ENCODE data around the gene DPF3. TPM values are rescaled to one million over a fixed set of nuclear protein-coding genes. Genes with fewer than 3 reads are reported as not detected.

DPF3 gene
- total RNA-seq, 1 experiment from 2014 or later = 0.31 TPM

DNA sequence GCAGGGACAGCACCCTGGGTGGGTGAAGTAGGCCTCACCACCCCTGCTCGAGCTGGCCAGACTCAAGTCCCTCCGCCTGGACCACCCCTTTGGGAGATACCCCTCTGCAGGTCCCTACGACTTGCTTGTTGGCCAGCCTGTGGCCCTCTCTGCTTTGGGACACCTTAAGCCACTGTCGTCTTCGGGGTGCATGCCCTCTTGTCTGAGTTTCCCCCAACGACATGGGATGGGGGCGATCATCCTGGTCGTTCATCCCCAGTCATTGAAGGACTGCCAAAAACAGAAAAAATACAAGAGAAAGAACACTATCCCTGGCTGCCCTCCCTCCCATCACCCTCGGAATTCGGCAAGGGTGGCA, 151.1 kb downstream of the DPF3 start:
- Mint-ChIP-seq H3K4me1 (peaks cover 13% of the 10 kb centered on the region), H3K4me3 (no peak overlapping the region), H3K27me3 (ENCODE audit: low read depth) (no peaks in the 10 kb centered on the region; the same call in 1 of the 2 replicates), H3K36me3 (peaks cover 2% of the 10 kb centered on the region), H3K27ac (no peak overlapping the region), H3K9me3 (peaks cover 3% of the 10 kb centered on the region)
- ATAC-seq (no peak), DNase-seq (ENCODE audit: low spot score) (no peak)
- CTCF ChIA-PET = interaction anchor here (1.1 kb wide), 1 partner anchor 15 kb away, joined by 4 read pairs; no protein-coding TSS in a partner anchor
- POLR2A ChIA-PET = no interaction called here
- TF ChIP-seq, protein P1, sequence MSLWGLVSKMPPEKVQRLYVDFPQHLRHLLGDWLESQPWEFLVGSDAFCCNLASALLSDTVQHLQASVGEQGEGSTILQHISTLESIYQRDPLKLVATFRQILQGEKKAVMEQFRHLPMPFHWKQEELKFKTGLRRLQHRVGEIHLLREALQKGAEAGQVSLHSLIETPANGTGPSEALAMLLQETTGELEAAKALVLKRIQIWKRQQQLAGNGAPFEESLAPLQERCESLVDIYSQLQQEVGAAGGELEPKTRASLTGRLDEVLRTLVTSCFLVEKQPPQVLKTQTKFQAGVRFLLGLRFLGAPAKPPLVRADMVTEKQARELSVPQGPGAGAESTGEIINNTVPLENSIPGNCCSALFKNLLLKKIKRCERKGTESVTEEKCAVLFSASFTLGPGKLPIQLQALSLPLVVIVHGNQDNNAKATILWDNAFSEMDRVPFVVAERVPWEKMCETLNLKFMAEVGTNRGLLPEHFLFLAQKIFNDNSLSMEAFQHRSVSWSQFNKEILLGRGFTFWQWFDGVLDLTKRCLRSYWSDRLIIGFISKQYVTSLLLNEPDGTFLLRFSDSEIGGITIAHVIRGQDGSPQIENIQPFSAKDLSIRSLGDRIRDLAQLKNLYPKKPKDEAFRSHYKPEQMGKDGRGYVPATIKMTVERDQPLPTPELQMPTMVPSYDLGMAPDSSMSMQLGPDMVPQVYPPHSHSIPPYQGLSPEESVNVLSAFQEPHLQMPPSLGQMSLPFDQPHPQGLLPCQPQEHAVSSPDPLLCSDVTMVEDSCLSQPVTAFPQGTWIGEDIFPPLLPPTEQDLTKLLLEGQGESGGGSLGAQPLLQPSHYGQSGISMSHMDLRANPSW (CRISPR knock-in tag; conservative IDR thresholded peaks at IDR 0.05; ENCODE audit: low read depth) = no peak
- TF ChIP-seq NFE2L1 (CRISPR knock-in tag; IDR thresholded peaks at IDR 0.05) (no peak), NR2C2 (CRISPR knock-in tag; IDR thresholded peaks at IDR 0.05) (no peak)
- TF ChIP-seq, protein P2, sequence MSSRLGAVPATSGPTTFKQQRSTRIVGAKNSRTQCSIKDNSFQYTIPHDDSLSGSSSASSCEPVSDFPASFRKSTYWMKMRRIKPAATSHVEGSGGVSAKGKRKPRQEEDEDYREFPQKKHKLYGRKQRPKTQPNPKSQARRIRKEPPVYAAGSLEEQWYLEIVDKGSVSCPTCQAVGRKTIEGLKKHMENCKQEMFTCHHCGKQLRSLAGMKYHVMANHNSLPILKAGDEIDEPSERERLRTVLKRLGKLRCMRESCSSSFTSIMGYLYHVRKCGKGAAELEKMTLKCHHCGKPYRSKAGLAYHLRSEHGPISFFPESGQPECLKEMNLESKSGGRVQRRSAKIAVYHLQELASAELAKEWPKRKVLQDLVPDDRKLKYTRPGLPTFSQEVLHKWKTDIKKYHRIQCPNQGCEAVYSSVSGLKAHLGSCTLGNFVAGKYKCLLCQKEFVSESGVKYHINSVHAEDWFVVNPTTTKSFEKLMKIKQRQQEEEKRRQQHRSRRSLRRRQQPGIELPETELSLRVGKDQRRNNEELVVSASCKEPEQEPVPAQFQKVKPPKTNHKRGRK (CRISPR knock-in tag; IDR thresholded peaks at IDR 0.05; ENCODE audit: borderline replicate concordance) = no peak

DNA sequence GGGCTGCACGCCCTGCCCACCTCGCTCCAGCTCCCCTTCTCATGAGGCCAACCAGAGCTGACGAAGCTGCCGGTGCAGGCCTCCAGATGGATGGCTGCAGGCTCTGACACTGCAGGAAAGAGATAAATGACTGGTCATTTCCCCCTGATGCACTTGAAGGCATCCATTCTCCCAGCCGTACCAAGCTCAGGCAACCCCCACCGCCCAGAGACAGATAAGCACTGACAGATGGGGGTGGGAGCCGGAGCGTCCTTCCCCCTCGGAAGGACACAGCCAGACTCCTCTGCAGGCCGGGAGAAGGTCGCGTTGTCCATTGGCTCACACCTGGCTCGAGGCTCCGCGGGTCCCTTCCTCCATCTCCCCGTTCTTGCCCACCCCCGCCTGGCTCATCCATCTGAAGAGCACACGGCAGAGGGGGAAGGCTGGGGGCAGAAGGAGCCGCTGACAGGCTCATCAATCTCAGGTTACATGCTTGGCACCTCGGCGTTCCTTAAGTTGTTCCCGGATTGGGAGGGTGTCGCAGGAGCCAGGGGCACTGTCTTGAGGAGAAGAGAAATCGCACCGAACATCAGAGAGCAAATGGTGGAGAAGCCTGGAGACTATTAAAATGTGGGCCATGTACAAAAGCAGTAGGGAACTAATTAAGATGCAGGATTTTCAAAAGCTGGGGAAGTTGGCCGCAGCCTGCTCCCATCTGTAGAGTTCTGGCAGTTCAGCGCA, 151.6 kb downstream of the DPF3 start:
- H3K27me3 Mint-ChIP-seq (ENCODE audit: low read depth) = no peaks in the 10 kb centered on the region; the same call in 1 of the 2 replicates
- peak; percentile 46; the same call in 1 of the 2 replicates for ATAC-seq
- no peaks in the 10 kb centered on the region for H3K9me3 Mint-ChIP-seq
- H3K4me1 Mint-ChIP-seq = peaks cover 13% of the 10 kb centered on the region
- ChIA-PET POLR2A (no interaction called here), CTCF (interaction anchor here (1.1 kb wide), 1 partner anchor 16 kb away, joined by 4 read pairs; no protein-coding TSS in a partner anchor)
- H3K27ac Mint-ChIP-seq = no peak overlapping the region
- no peak for TF ChIP-seq TCF7 (CRISPR knock-in tag; IDR thresholded peaks at IDR 0.05; ENCODE audit: low read depth)
- TF ChIP-seq IRF2 (CRISPR knock-in tag; IDR thresholded peaks at IDR 0.05; ENCODE audit: borderline replicate concordance, low read depth) = no peak
- TF ChIP-seq, protein P1 (CRISPR knock-in tag; conservative IDR thresholded peaks at IDR 0.05; ENCODE audit: low read depth) = no peak
- 0 out of 2 replicates have a peak, but pooled peaks have one; percentile 16 for TF ChIP-seq FOXP1 (CRISPR knock-in tag; IDR thresholded peaks at IDR 0.05; ENCODE audit: borderline replicate concordance)
- TF ChIP-seq JUN (CRISPR knock-in tag; IDR thresholded peaks at IDR 0.05) = no peak
- TF ChIP-seq, protein P3, sequence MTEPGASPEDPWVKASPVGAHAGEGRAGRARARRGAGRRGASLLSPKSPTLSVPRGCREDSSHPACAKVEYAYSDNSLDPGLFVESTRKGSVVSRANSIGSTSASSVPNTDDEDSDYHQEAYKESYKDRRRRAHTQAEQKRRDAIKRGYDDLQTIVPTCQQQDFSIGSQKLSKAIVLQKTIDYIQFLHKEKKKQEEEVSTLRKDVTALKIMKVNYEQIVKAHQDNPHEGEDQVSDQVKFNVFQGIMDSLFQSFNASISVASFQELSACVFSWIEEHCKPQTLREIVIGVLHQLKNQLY (CRISPR knock-in tag; IDR thresholded peaks at IDR 0.05) = no peak
- TF ChIP-seq, protein P4, sequence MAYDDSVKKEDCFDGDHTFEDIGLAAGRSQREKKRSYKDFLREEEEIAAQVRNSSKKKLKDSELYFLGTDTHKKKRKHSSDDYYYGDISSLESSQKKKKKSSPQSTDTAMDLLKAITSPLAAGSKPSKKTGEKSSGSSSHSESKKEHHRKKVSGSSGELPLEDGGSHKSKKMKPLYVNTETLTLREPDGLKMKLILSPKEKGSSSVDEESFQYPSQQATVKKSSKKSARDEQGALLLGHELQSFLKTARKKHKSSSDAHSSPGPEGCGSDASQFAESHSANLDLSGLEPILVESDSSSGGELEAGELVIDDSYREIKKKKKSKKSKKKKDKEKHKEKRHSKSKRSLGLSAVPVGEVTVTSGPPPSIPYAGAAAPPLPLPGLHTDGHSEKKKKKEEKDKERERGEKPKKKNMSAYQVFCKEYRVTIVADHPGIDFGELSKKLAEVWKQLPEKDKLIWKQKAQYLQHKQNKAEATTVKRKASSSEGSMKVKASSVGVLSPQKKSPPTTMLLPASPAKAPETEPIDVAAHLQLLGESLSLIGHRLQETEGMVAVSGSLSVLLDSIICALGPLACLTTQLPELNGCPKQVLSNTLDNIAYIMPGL (CRISPR knock-in tag; IDR thresholded peaks at IDR 0.05) = no peak
- TF ChIP-seq, protein P5, sequence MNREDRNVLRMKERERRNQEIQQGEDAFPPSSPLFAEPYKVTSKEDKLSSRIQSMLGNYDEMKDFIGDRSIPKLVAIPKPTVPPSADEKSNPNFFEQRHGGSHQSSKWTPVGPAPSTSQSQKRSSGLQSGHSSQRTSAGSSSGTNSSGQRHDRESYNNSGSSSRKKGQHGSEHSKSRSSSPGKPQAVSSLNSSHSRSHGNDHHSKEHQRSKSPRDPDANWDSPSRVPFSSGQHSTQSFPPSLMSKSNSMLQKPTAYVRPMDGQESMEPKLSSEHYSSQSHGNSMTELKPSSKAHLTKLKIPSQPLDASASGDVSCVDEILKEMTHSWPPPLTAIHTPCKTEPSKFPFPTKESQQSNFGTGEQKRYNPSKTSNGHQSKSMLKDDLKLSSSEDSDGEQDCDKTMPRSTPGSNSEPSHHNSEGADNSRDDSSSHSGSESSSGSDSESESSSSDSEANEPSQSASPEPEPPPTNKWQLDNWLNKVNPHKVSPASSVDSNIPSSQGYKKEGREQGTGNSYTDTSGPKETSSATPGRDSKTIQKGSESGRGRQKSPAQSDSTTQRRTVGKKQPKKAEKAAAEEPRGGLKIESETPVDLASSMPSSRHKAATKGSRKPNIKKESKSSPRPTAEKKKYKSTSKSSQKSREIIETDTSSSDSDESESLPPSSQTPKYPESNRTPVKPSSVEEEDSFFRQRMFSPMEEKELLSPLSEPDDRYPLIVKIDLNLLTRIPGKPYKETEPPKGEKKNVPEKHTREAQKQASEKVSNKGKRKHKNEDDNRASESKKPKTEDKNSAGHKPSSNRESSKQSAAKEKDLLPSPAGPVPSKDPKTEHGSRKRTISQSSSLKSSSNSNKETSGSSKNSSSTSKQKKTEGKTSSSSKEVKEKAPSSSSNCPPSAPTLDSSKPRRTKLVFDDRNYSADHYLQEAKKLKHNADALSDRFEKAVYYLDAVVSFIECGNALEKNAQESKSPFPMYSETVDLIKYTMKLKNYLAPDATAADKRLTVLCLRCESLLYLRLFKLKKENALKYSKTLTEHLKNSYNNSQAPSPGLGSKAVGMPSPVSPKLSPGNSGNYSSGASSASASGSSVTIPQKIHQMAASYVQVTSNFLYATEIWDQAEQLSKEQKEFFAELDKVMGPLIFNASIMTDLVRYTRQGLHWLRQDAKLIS (CRISPR knock-in tag; IDR thresholded peaks at IDR 0.05; ENCODE audit: borderline replicate concordance) = no peak
- H3K4me3 Mint-ChIP-seq = no peak overlapping the region
- no peaks in the 10 kb centered on the region for H3K36me3 Mint-ChIP-seq
- DNase-seq (ENCODE audit: low spot score) = no peak
